Ascending aorta (tissue), 2 donors: ENCODE data around the gene CD52. TPM values are rescaled to one million over a fixed set of nuclear protein-coding genes. Genes with fewer than 3 reads are reported as not detected.

Experiments
- DNase-seq, 2 donors: peaks; one replicate each; pipeline ENCODE4 v3.0.0-alpha.2; 2019; ENCODE audit warnings: low spot score in 2 of 2
- H3K27ac ChIP-seq, 2 donors: fragments of 200-600 bp; sonication (generic); one replicate each; pipeline ENCODE4 v1.5.1; 2016 to 2017; ENCODE audit warnings: mild to moderate bottlenecking in 1 of 2
- H3K27me3 ChIP-seq: fragments of 200-600 bp; sonication (generic); one replicate; pipeline ENCODE4 v1.5.1; 2017
- H3K36me3 ChIP-seq, 2 donors: fragments of 200-600 bp; sonication (generic); one replicate each; pipeline ENCODE4 v1.5.1; 2016
- H3K4me1 ChIP-seq, 2 donors: fragments of 200-600 bp; sonication (generic); one replicate each; pipeline ENCODE4 v1.5.1; 2016 to 2017; ENCODE audit warnings: mild to moderate bottlenecking in 1 of 2
- H3K4me3 ChIP-seq, 2 donors: fragments of 200-600 bp; sonication (generic); one replicate each; pipeline ENCODE4 v1.5.1; 2016 to 2017; ENCODE audit warnings: mild to moderate bottlenecking in 1 of 2
- H3K9me3 ChIP-seq, 2 donors: fragments of 200-600 bp; sonication (generic); one replicate each; pipeline ENCODE4 v1.5.1; 2016
- intact Hi-C: fragments of 100-400 bp; cut with DNase I; formaldehyde crosslinking; loops from one replicate; pipeline ENCODE4 v1.15.1; 2023
- total RNA-seq: library from RNA; depleted of rRNA; stranded (reverse); fragments of >200 nt; gene quantifications from one replicate; pipeline ENCODE4 v1.1.0, GENCODE V29; 2016
- TF ChIP-seq, protein P1 (sequence below), 3 experiments: fragments of 200-600 bp in 2 of 3; fragments of 450-650 bp in 1 of 3; sonication (generic) in 2 of 3; IDR thresholded peaks; one replicate each; pipeline ENCODE4 v1.5.1; 2016 to 2019; ENCODE audit warnings: antibody characterized with exemption in 3 of 3, mild to moderate bottlenecking in 1 of 3, moderate library complexity in 1 of 3

Gene CD52
- total RNA-seq, 1 donor from 2014 or later: not detected

DNA sequence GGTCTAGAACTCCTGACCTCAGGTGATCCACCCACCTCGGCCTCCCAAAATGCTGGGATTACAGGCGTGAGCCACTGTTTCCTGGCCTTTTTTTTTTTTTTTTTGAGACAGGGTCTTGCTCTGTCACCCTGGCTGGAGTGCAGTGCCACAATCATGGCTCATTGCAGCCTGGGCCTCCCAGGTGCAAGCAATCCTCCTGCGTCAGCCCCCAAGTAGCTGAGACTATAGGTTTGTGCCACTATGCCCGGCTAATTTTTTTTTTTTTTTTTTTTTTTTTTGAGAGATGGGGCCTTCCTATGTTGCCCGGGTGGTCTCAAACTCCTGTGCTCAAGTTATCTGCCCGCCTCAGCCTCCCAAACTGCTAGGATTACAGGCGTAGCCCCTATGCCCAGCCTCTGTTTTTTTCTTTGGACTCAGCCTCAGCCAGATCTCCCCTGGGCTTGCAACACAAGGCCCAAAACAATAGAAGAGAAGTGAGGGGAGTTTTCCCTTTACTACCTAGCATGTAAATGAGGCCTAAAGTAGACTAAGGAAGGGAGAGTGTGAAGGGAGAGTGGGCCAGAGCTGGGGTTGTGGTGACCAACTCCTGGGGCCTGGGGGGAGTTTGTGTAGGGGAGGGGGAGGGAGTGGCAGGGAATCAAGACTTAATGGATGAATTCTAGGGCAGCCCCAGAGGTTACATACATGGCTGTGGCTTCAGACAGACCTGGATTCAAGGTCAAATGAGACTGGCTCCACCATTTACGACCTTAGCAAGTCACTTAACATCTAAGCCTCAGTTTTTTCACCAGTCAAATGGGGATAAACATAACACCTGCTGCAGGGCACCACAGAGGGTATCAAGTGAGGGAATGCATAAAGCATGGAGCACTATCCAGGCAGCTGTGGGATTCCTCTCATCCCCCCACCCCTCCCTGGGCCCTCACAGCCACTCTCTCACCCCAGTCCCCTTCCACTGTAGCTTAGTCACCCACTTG, 1.6 kb upstream of the CD52 start:
- H3K36me3 ChIP-seq: no peaks in the 10 kb centered on the region
- intact Hi-C loops: no loop called here
- H3K4me1 ChIP-seq: peaks cover 0 to under 1% of the 10 kb centered on the region in 2 donors
- no peak overlapping the region for H3K27ac ChIP-seq
- DNase-seq: no peak
- H3K27me3 ChIP-seq: no peaks in the 10 kb centered on the region
- H3K9me3 ChIP-seq: no peaks in the 10 kb centered on the region
- H3K4me3 ChIP-seq: no peak overlapping the region
- TF ChIP-seq, protein P1, sequence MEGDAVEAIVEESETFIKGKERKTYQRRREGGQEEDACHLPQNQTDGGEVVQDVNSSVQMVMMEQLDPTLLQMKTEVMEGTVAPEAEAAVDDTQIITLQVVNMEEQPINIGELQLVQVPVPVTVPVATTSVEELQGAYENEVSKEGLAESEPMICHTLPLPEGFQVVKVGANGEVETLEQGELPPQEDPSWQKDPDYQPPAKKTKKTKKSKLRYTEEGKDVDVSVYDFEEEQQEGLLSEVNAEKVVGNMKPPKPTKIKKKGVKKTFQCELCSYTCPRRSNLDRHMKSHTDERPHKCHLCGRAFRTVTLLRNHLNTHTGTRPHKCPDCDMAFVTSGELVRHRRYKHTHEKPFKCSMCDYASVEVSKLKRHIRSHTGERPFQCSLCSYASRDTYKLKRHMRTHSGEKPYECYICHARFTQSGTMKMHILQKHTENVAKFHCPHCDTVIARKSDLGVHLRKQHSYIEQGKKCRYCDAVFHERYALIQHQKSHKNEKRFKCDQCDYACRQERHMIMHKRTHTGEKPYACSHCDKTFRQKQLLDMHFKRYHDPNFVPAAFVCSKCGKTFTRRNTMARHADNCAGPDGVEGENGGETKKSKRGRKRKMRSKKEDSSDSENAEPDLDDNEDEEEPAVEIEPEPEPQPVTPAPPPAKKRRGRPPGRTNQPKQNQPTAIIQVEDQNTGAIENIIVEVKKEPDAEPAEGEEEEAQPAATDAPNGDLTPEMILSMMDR (IDR thresholded peaks at IDR 0.05): no peak

DNA sequence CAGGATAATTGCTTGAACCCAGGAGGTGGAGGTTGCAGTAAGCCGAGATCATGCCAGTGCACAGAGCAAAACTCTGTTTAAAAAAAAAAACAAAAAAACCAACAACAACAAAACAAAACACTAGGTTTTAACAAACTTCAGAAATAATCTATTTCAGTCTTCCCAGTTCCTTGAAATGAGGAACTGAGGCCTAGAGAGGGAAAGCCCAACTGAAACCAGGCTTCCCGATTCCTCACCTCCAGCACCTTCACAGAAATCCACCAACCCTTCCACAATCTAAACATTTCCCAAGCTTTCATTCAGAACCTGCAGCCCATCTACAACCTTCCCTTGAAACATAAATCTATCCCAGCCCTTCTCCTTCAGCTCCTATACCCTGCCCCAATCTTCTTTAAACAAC, 612 bp upstream of the CD52 start:
- no peak overlapping the region for H3K4me3 ChIP-seq
- H3K36me3 ChIP-seq: no peaks in the 10 kb centered on the region
- H3K27ac ChIP-seq: no peak overlapping the region
- peaks cover 0 to 3% of the 10 kb centered on the region in 2 donors for H3K4me1 ChIP-seq
- TF ChIP-seq, protein P1 (IDR thresholded peaks at IDR 0.05): no peak
- no peak for DNase-seq
- H3K9me3 ChIP-seq: no peaks in the 10 kb centered on the region
- no peaks in the 10 kb centered on the region for H3K27me3 ChIP-seq
- intact Hi-C loops: no loop called here

DNA sequence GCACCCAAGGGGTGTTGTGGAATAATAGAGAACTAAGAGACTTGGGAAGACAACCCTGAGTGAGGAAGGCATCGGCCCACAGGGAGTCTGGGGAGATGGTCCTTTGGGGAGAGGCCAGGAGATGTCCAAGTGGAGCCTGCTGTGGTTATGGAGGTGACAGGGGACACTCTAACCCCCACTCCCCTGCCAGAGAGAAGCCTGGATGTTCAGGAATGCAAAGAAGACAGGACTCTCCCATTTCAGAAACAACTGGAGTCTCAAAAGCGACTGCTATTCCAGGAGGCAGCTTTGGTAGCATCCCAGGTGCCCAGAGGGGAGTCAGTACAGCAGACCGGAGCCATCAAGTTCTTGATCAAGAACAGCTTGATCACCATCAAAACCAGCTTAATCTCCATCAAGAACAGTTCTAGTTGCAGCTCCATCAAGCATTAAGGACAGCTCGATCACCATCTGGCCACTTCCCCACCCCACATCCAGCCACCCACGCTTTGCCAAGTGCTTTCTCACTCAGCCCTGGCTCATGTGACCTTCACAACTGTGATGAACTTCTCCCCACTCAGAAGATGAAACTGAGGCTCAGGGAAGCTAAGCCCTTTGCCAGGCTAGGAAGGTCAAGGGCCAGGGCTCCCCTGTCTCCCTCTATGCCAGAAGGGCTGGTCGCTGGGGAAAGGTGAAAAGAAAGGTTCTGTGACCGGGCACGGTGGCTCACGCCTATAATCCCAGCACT, 743 bp downstream of the CD52 start:
- peak overlapping the region in 1 of 2 donors; percentile 4 for H3K4me3 ChIP-seq
- peaks cover 0 to 3% of the 10 kb centered on the region in 2 donors for H3K4me1 ChIP-seq
- intact Hi-C loops: no loop called here
- no peaks in the 10 kb centered on the region for H3K27me3 ChIP-seq
- H3K9me3 ChIP-seq: no peaks in the 10 kb centered on the region
- no peak for DNase-seq
- TF ChIP-seq, protein P1 (IDR thresholded peaks at IDR 0.05): no peak
- H3K27ac ChIP-seq: no peak overlapping the region
- H3K36me3 ChIP-seq: no peaks in the 10 kb centered on the region

DNA sequence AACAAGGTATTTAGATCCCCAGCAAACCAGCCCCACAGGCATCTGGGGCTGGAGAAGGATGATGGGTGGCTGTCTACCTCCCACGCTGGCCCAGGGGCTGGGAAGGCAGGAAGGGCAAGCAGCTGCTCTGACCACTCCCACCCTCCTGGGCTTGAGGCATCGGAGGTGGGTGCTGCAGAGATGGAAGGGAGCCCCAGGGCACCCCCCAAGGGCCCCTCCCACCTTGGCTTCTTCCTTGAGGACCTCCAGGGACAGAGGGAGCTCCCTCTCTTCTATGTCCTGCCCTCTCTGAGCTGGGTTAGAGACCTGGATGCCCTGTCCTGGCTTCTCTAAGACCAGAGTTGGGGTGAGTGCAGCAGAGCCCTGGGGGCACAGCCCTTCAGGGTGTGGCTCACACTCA, 3.1 kb downstream of the CD52 start:
- Histone ChIP-seq H3K4me3 (no peak overlapping the region), H3K4me1 (peaks cover 0 to 3% of the 10 kb centered on the region in 2 donors), H3K27ac (no peak overlapping the region), H3K36me3 (no peaks in the 10 kb centered on the region), H3K27me3 (no peaks in the 10 kb centered on the region), H3K9me3 (no peaks in the 10 kb centered on the region)
- intact Hi-C loops: loop anchor here (1.0 to 5.0 kb wide), 4 partner anchors 46 to 219 kb away; partner anchors contain the start of genes C1orf232, CEP85 and ZNF593
- TF ChIP-seq, protein P1 (IDR thresholded peaks at IDR 0.05): no peak
- DNase-seq: no peak

DNA sequence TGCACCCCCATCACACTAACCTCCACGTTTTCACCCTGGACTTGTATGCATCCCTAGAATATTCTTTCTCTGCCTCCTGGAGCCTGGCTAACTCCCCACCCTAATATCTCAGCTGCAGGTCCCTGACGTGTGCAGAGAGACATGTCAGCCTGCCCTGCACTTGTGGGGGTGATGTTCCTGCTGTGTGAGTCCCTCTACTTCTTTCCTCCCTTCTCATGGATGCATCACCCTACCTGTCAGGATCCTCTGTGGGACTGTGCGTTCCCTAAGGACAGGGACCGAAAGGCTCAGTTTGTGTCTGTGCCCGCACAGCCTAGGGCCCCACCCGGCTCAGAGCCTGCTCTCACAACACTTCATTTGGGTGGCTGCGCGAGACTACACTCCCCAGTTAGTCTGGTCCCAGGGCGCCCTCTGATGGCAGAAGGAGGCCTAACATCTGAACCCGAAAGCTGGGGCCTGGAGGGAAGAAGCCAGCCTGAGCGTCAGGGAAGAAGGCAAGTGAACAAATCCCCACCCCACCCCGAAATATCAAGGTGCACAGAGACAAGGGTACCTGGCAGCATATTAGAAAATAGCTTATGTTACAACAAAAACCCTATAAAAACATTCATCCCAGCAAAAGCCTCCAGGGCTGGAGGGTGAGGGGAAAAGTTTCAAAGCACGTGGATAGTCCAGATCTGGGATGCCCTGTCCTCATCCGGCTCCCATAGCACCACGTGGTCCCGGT, 3.7 kb downstream of the CD52 start:
- H3K4me3 ChIP-seq: no peak overlapping the region
- no peaks in the 10 kb centered on the region for H3K27me3 ChIP-seq
- H3K27ac ChIP-seq: no peak overlapping the region
- DNase-seq: peak; percentile 69 to 97
- H3K4me1 ChIP-seq: peaks cover 0 to 3% of the 10 kb centered on the region in 2 donors
- no peaks in the 10 kb centered on the region for H3K36me3 ChIP-seq
- intact Hi-C loops: loop anchor here (1.0 to 5.0 kb wide), 4 partner anchors 46 to 219 kb away; partner anchors contain the start of genes C1orf232, CEP85 and ZNF593
- no peaks in the 10 kb centered on the region for H3K9me3 ChIP-seq
- TF ChIP-seq, protein P1 (IDR thresholded peaks at IDR 0.05): peak; percentile 86 to 95 (median 90)
